B cell (primary cell): Measurements from ENCODE around the gene MSLN. TPM values are rescaled to one million over a fixed set of nuclear protein-coding genes. Genes with fewer than 3 reads are reported as not detected.

ENCODE experiments used
- ATAC-seq: fragments of 200-7000 bp; cut with Tn5 transposase; one replicate; pipeline ENCODE4 v1.10.0; 2021; ENCODE audit warnings: low read depth, mild to moderate bottlenecking, moderate number of reproducible peaks, moderate library complexity
- CTCF ChIA-PET: fragments of 350-600 bp; sonication (Branson Sonifier 250); formaldehyde crosslinking; loops from one replicate; lab custom pipeline; 2021; ENCODE audit warnings: antibody characterized with exemption, inconsistent platforms; lab: Charles Lee
- POLR2A ChIA-PET: fragments of 350-600 bp; sonication (Branson Sonifier 250); formaldehyde crosslinking; loops from one replicate; lab custom pipeline; 2021; ENCODE audit warnings: antibody characterized with exemption; lab: Charles Lee
- DNase-seq: peaks from one replicate; pipeline ENCODE4 v3.0.0; 2013
- H2AFZ ChIP-seq: 2 replicates; pipeline ENCODE4 v1.6.1; 2012; ENCODE audit warnings: mild to moderate bottlenecking, low read depth, low read length; ENCODE audit not compliant: insufficient read depth, poor library complexity, severe bottlenecking
- H3K27ac ChIP-seq, 2 donors: 1 replicate in 1 of 2; 2 replicates in 1 of 2; pipeline ENCODE4 v1.5.1; 2012 to 2013; ENCODE audit warnings: low read length in 2 of 2, mild to moderate bottlenecking in 2 of 2, moderate library complexity in 1 of 2
- H3K27me3 ChIP-seq, 4 experiments: fragments of 200-600 bp in 1 of 4; sonication (generic) in 1 of 4; replicated peaks in 1 of 4; 1 replicate in 2 of 4; 2 replicates in 2 of 4; pipeline versions ENCODE4 v1.6.1 to v1.7.0; 2013 to 2016; ENCODE audit warnings: low read length in 3 of 4, mild to moderate bottlenecking in 2 of 4, mixed read lengths in 1 of 4, moderate library complexity in 1 of 4; ENCODE audit not compliant: insufficient read depth in 4 of 4, control insufficient read depth in 3 of 4; ENCODE audit errors: control extremely low read depth in 1 of 4
- H3K36me3 ChIP-seq, 2 experiments: replicated peaks in 1 of 2; 1 replicate in 1 of 2; 2 replicates in 1 of 2; pipeline versions ENCODE4 v1.6.1 to v1.7.1; 2013; ENCODE audit warnings: low read length in 1 of 2; ENCODE audit not compliant: insufficient read depth in 2 of 2, control insufficient read depth in 1 of 2; ENCODE audit errors: control extremely low read depth in 1 of 2, extremely low read depth in 1 of 2
- H3K4me1 ChIP-seq, 2 donors: fragments of 200-600 bp in 1 of 2; sonication (generic) in 1 of 2; 1 replicate in 1 of 2; 2 replicates in 1 of 2; pipeline versions ENCODE4 v1.5.1 to v1.6.1; 2013 to 2017; ENCODE audit warnings: low read length in 2 of 2; ENCODE audit not compliant: control insufficient read depth in 2 of 2, insufficient read depth in 2 of 2
- H3K4me2 ChIP-seq: replicated peaks from 2 replicates; pipeline ENCODE3; 2012; ENCODE audit warnings: mild to moderate bottlenecking, low read depth, low read length; ENCODE audit not compliant: poor library complexity, severe bottlenecking
- H3K4me3 ChIP-seq, 5 experiments: fragments of 200-600 bp in 1 of 5; sonication (generic) in 1 of 5; 1 replicate in 3 of 5; 2 replicates in 2 of 5; pipeline versions ENCODE4 v1.5.1 to v1.7.0; 2011 to 2016; ENCODE audit warnings: low read length in 4 of 5, mild to moderate bottlenecking in 4 of 5, low read depth in 2 of 5, control low read depth in 1 of 5, moderate library complexity in 1 of 5; ENCODE audit not compliant: insufficient read depth in 1 of 5; ENCODE audit errors: control extremely low read depth in 1 of 5, extremely low read depth in 1 of 5
- H3K79me2 ChIP-seq: fragments of 200-600 bp; sonication (generic); one replicate; pipeline ENCODE4 v1.6.0; 2016; ENCODE audit warnings: low read length; ENCODE audit not compliant: control insufficient read depth, insufficient read depth
- H3K9ac ChIP-seq: fragments of 200-600 bp; sonication (generic); 2 replicates; pipeline ENCODE4 v1.6.1; 2017; ENCODE audit warnings: mild to moderate bottlenecking, low read length, moderate library complexity
- H3K9me3 ChIP-seq, 3 donors: one replicate each; pipeline versions ENCODE4 v1.6.1 to v1.7.1; 2013; ENCODE audit warnings: low read length in 2 of 3; ENCODE audit not compliant: control insufficient read depth in 2 of 3, insufficient read depth in 1 of 3; ENCODE audit errors: control extremely low read depth in 1 of 3
- H4K20me1 ChIP-seq: 2 replicates; pipeline ENCODE4 v1.6.0; 2012; ENCODE audit warnings: mild to moderate bottlenecking, low read length; ENCODE audit not compliant: insufficient read depth, control insufficient read depth, poor library complexity, severe bottlenecking
- H3K27ac Mint-ChIP-seq: one replicate; pipeline ENCODE4 v1.8.0; 2021; ENCODE audit warnings: mixed read lengths
- H3K27me3 Mint-ChIP-seq: one replicate; pipeline ENCODE4 v1.8.0; 2021; ENCODE audit warnings: mixed read lengths
- H3K4me1 Mint-ChIP-seq: one replicate; pipeline ENCODE4 v1.8.0; 2021; ENCODE audit warnings: mixed read lengths
- H3K4me3 Mint-ChIP-seq: one replicate; pipeline ENCODE4 v1.8.0; 2021; ENCODE audit warnings: mixed read lengths
- H3K9me3 Mint-ChIP-seq: one replicate; pipeline ENCODE4 v1.8.0; 2022; ENCODE audit warnings: mixed read lengths; ENCODE audit not compliant: insufficient read depth
- EZH2 ChIP-seq: IDR thresholded peaks from 2 replicates; pipeline ENCODE4 v1.6.1; 2012; ENCODE audit warnings: borderline replicate concordance, low read depth, mild to moderate bottlenecking, moderate library complexity, low read length; ENCODE audit not compliant: insufficient read depth, poor library complexity, severe bottlenecking
- WGBS: methylation state at CpG from one replicate; pipeline ENCODE4 v1.1.5; 2013; ENCODE audit warnings: missing lambda C conversion rate; ENCODE audit not compliant: insufficient coverage; 5-methylcytosine and 5-hydroxymethylcytosine counted together
- intact Hi-C: fragments of 100-400 bp; cut with micrococcal nuclease; formaldehyde crosslinking; loops from one replicate; pipeline ENCODE4 v1.10.0; 2022
- polyA plus RNA-seq: library from polyadenylated mRNA; depleted of rRNA; stranded (reverse); fragments of >200 nt; gene quantifications from 2 replicates; pipeline ENCODE4 v1.2.3, GENCODE V29; 2012
- total RNA-seq, 2 donors: library from RNA; stranded (reverse); fragments of 120-200 nt in 1 of 2; gene quantifications; 1 replicate in 1 of 2; 2 replicates in 1 of 2; pipeline versions ENCODE4 v1.2.3 to v1.2.4, GENCODE V29; 2013 to 2022
- TF ChIP-seq, protein P1 (sequence below): fragments of 200-600 bp; IDR thresholded peaks from one replicate; pipeline ENCODE4 v1.8.0; 2022; ENCODE audit warnings: antibody characterized with exemption, mild to moderate bottlenecking

The MSLN gene
- total and polyA plus RNA-seq, 2 donors (not counting 1 experiment from before 2014, with no cell fraction given), result not detected

DNA sequence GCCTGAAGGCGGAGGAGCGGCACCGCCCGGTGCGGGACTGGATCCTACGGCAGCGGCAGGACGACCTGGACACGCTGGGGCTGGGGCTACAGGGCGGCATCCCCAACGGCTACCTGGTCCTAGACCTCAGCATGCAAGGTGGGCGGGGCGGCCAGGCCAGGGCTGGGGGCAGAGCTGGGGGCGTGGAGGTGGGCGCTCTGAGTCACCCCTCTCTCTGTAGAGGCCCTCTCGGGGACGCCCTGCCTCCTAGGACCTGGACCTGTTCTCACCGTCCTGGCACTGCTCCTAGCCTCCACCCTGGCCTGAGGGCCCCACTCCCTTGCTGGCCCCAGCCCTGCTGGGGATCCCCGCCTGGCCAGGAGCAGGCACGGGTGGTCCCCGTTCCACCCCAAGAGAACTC, 7.9 kb downstream of the MSLN start:
- no peaks in the 10 kb centered on the region for H3K79me2 ChIP-seq
- peaks cover 0 to 10% (median 0%) of the 10 kb centered on the region in 4 experiments for H3K27me3 ChIP-seq
- Mint-ChIP-seq H3K4me3 (no peak overlapping the region), H3K27ac (no peak overlapping the region), H3K9me3 (no peaks in the 10 kb centered on the region), H3K4me1 (no peaks in the 10 kb centered on the region), H3K27me3 (no peaks in the 10 kb centered on the region)
- ChIA-PET POLR2A (no interaction called here), CTCF (no interaction called here)
- no peak for TF ChIP-seq EZH2
- TF ChIP-seq, protein P1, sequence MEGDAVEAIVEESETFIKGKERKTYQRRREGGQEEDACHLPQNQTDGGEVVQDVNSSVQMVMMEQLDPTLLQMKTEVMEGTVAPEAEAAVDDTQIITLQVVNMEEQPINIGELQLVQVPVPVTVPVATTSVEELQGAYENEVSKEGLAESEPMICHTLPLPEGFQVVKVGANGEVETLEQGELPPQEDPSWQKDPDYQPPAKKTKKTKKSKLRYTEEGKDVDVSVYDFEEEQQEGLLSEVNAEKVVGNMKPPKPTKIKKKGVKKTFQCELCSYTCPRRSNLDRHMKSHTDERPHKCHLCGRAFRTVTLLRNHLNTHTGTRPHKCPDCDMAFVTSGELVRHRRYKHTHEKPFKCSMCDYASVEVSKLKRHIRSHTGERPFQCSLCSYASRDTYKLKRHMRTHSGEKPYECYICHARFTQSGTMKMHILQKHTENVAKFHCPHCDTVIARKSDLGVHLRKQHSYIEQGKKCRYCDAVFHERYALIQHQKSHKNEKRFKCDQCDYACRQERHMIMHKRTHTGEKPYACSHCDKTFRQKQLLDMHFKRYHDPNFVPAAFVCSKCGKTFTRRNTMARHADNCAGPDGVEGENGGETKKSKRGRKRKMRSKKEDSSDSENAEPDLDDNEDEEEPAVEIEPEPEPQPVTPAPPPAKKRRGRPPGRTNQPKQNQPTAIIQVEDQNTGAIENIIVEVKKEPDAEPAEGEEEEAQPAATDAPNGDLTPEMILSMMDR, result no peak
- H3K9me3 ChIP-seq, result no peaks in the 10 kb centered on the region
- peaks cover 0 to 3% of the 10 kb centered on the region in 2 donors for H3K4me1 ChIP-seq
- no peak overlapping the region for H3K4me2 ChIP-seq
- DNase-seq, result no peak
- H3K4me3 ChIP-seq, result no peak overlapping the region
- intact Hi-C loops, result no loop called here
- H3K9ac ChIP-seq, result no peak overlapping the region
- H3K36me3 ChIP-seq, result no peaks in the 10 kb centered on the region
- 84% methylated on average over 21 of the region's 21 CpGs for WGBS
- no peaks in the 10 kb centered on the region for H4K20me1 ChIP-seq
- no peak overlapping the region for H2AFZ ChIP-seq
- no peak overlapping the region for H3K27ac ChIP-seq
- ATAC-seq, result no peak

DNA sequence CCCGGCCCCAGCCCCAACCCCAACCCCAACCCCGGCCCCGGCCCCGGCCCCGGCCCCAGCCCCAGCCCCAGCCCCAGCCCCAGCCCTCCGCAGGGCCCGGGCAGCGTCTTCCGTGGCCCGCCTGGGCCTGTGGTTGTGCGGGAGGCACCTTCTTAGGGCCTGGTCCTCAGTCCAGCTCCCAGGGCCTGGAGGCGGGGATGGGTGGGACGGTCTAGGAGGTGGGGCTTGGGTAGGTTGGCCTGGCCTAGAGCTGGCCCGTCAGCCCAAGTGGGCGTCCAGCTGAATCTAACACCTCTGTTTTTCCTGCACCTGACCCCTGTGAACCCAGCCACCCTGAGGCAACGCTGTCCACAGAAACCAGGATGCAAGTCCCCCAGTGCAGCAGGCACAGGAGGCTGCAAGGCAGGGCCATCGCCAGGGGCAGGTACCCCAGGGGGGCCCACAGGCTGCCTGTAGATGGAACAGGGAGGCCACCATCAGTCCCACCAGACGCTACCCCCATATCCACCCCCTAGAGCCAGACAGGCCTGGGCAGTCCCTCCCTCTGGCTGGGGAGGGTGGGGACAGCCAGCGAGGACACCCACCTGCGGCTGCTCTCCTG, 8.8 kb downstream of the MSLN start:
- no peak overlapping the region for H3K27ac Mint-ChIP-seq
- no peaks in the 10 kb centered on the region for H3K27me3 Mint-ChIP-seq
- H3K4me3 Mint-ChIP-seq, result no peak overlapping the region
- Histone ChIP-seq H4K20me1 (no peaks in the 10 kb centered on the region), H3K4me3 (no peak overlapping the region), H3K27ac (no peak overlapping the region), H3K36me3 (no peaks in the 10 kb centered on the region), H3K79me2 (no peaks in the 10 kb centered on the region), H3K4me1 (peaks cover 0 to 3% of the 10 kb centered on the region in 2 donors), H3K9me3 (no peaks in the 10 kb centered on the region), H3K27me3 (peaks cover 0 to 10% (median 0%) of the 10 kb centered on the region in 4 experiments), H2AFZ (no peak overlapping the region), H3K9ac (no peak overlapping the region), H3K4me2 (peak overlapping the region; percentile 8)
- no peak for TF ChIP-seq EZH2
- TF ChIP-seq, protein P1, result no peak
- 65% methylated on average over 14 of the region's 20 CpGs for WGBS
- intact Hi-C loops, result no loop called here
- ChIA-PET POLR2A (no interaction called here), CTCF (no interaction called here)
- no peak for ATAC-seq
- no peaks in the 10 kb centered on the region for H3K9me3 Mint-ChIP-seq
- no peak for DNase-seq
- H3K4me1 Mint-ChIP-seq, result no peaks in the 10 kb centered on the region
